K562 (cell line): Measurements from ENCODE around the gene ELL3. TPM values are rescaled to one million over a fixed set of nuclear protein-coding genes. Genes with fewer than 3 reads are reported as not detected.
A peak's percentile ranks its signal among the peaks of the same experiment; 100 is the strongest.

Experiments
- CEBPG ChIP-seq, 3 experiments: fragments of 200-800 bp in 1 of 3; sonication (Bioruptor generic) in 1 of 3; sonication (generic) in 1 of 3; formaldehyde crosslinking in 1 of 3; IDR thresholded peaks in 2 of 3; conservative IDR thresholded peaks in 1 of 3; 2 replicates each; pipeline versions ENCODE4 v1.6.1 to v1.8.0; 2016 to 2022; ENCODE audit warnings: missing compliant biosample characterization in 2 of 3, missing genetic modification characterization in 2 of 3, mild to moderate bottlenecking in 1 of 3, missing genetic modification reagents in 1 of 3
- CHCHD3 ChIP-seq: fragments of 250-450 bp; sonication (Bioruptor Pico); IDR thresholded peaks from 2 replicates; pipeline ENCODE4 v2.1.2; 2022; ENCODE audit warnings: mild to moderate bottlenecking
- CLOCK ChIP-seq: fragments of 250-450 bp; sonication (Bioruptor Pico); IDR thresholded peaks from 2 replicates; pipeline ENCODE4 v1.4.0; 2020; ENCODE audit warnings: mild to moderate bottlenecking, moderate library complexity, borderline replicate concordance
- FIP1L1 ChIP-seq: fragments of 200-400 bp; formaldehyde crosslinking; IDR thresholded peaks from 2 replicates; pipeline ENCODE4 v1.6.1; 2018; ENCODE audit warnings: mild to moderate bottlenecking, low read depth, low read length; ENCODE audit not compliant: poor library complexity, severe bottlenecking
- HCFC1 ChIP-seq: IDR thresholded peaks from 2 replicates; pipeline ENCODE4 v1.6.1; 2012; ENCODE audit warnings: low read depth, low read length, improper control_type of control experiment
- MYNN ChIP-seq, 2 experiments: sonication (generic); formaldehyde crosslinking in 1 of 2; IDR thresholded peaks; 2 replicates each; pipeline versions ENCODE4 v1.5.0 to v1.6.1; 2016 to 2020; ENCODE audit warnings: antibody characterized with exemption in 1 of 2, missing genetic modification reagents in 1 of 2
- NRF1 ChIP-seq, 2 experiments: fragments of 450-650 bp; IDR thresholded peaks in 1 of 2; conservative IDR thresholded peaks in 1 of 2; 2 replicates each; pipeline ENCODE4 v1.6.1; 2014; ENCODE audit warnings: mild to moderate bottlenecking in 2 of 2
- PRDM10 ChIP-seq: fragments of 450-650 bp; IDR thresholded peaks from 2 replicates; pipeline ENCODE4 v1.6.1; 2018; ENCODE audit not compliant: partially characterized antibody
- PRMT5 ChIP-seq: sonication (generic); formaldehyde crosslinking; IDR thresholded peaks from 2 replicates; pipeline ENCODE4 v1.5.0; 2020; ENCODE audit warnings: missing genetic modification reagents
- PTRF ChIP-seq: fragments of 450-650 bp; IDR thresholded peaks from 2 replicates; pipeline ENCODE4 v1.6.1; 2016; ENCODE audit warnings: mild to moderate bottlenecking, missing genetic modification characterization, missing compliant biosample characterization
- RHOXF2B ChIP-seq: fragments of 250-450 bp; sonication (Bioruptor Pico); conservative IDR thresholded peaks from 2 replicates; pipeline ENCODE4 v1.5.1; 2021
- ZC3H8 ChIP-seq: fragments of 450-650 bp; IDR thresholded peaks from 2 replicates; pipeline ENCODE4 v1.6.1; 2017
- ZNF511 ChIP-seq: sonication (generic); formaldehyde crosslinking; IDR thresholded peaks from 2 replicates; pipeline ENCODE4 v1.8.0; 2022; ENCODE audit warnings: mild to moderate bottlenecking, missing genetic modification reagents
- ZNF609 ChIP-seq: sonication (generic); formaldehyde crosslinking; IDR thresholded peaks from 2 replicates; pipeline ENCODE4 v1.8.1; 2023; ENCODE audit warnings: missing genetic modification reagents, mild to moderate bottlenecking, borderline replicate concordance
- polyA plus RNA-seq, 8 experiments: library from polyadenylated mRNA; depleted of rRNA in 4 of 8; stranded (reverse) in 5 of 8; unstranded in 3 of 8; fragments of >200 nt; fragmentation: Nextera tagmentation in 2 of 8; fragmentation: Illumina TruSeq in 1 of 8; extraction: Ambion mirVana in 2 of 8; extraction: Trizol in 1 of 8; gene quantifications; 2 replicates each; pipeline versions ENCODE4 v1.2.1 to v1.2.3, GENCODE V29; 2011 to 2014; ENCODE audit warnings: inconsistent platforms in 1 of 8, missing spikeins in 1 of 8
- total RNA-seq, 7 experiments: library from RNA; depleted of rRNA in 6 of 7; stranded (reverse); fragments of >200 nt in 6 of 7; fragmentation: Illumina TruSeq in 2 of 7; extraction: Trizol in 2 of 7; gene quantifications; 2 replicates each; pipeline versions ENCODE4 v1.2.1 to v1.2.3, GENCODE V29; 2011 to 2021; ENCODE audit warnings: low replicate concordance in 1 of 7

ELL3 gene
- total and polyA plus RNA-seq, 9 of the 15 experiments (the other 6 are each of a cell fraction or from before 2014, with no cell fraction given), result 0.80 to 5.2 (median 2.6) TPM

- peak; percentile 84; the same call in 1 of the 2 replicates for TF ChIP-seq CLOCK (CRISPR knock-in tag)
- TF ChIP-seq HCFC1, result peak; percentile 48
- no peak for TF ChIP-seq MYNN (IDR thresholded peaks at IDR 0.05)
- TF ChIP-seq MYNN (CRISPR knock-in tag; IDR thresholded peaks at IDR 0.05), result no peak
- no peak for TF ChIP-seq PRDM10
- TF ChIP-seq RHOXF2B (CRISPR knock-in tag), result 0 out of 2 replicates have a peak, but pooled peaks have one; percentile 38
- peak; percentile 54 for TF ChIP-seq FIP1L1
- no peak for TF ChIP-seq PTRF (tag)
- peak; percentile 83 to 86 for TF ChIP-seq NRF1 (conservative IDR thresholded peaks at IDR 0.05 in 1 of 2, IDR thresholded peaks at IDR 0.05 in 1 of 2)
- TF ChIP-seq ZNF609 (CRISPR knock-in tag), result peak; percentile 91
- no peak for TF ChIP-seq CHCHD3 (CRISPR knock-in tag)
- no peak for TF ChIP-seq ZC3H8
- TF ChIP-seq ZNF511 (CRISPR knock-in tag), result peak; percentile 53; the same call in 1 of the 2 replicates
- TF ChIP-seq PRMT5 (CRISPR knock-in tag), result no peak
- no peak for TF ChIP-seq CEBPG (CRISPR knock-in tag; IDR thresholded peaks at IDR 0.05)
- no peak for TF ChIP-seq CEBPG (tag; conservative IDR thresholded peaks at IDR 0.05 in 1 of 2, IDR thresholded peaks at IDR 0.05 in 1 of 2)
Measured at GRCh38 chr15:43791993-43792760, 15.4 kb upstream of the ELL3 start, which contains the start of gene SERF2 (continued).
